ENCODE results near the gene AKT1.

Gene AKT1

DNA sequence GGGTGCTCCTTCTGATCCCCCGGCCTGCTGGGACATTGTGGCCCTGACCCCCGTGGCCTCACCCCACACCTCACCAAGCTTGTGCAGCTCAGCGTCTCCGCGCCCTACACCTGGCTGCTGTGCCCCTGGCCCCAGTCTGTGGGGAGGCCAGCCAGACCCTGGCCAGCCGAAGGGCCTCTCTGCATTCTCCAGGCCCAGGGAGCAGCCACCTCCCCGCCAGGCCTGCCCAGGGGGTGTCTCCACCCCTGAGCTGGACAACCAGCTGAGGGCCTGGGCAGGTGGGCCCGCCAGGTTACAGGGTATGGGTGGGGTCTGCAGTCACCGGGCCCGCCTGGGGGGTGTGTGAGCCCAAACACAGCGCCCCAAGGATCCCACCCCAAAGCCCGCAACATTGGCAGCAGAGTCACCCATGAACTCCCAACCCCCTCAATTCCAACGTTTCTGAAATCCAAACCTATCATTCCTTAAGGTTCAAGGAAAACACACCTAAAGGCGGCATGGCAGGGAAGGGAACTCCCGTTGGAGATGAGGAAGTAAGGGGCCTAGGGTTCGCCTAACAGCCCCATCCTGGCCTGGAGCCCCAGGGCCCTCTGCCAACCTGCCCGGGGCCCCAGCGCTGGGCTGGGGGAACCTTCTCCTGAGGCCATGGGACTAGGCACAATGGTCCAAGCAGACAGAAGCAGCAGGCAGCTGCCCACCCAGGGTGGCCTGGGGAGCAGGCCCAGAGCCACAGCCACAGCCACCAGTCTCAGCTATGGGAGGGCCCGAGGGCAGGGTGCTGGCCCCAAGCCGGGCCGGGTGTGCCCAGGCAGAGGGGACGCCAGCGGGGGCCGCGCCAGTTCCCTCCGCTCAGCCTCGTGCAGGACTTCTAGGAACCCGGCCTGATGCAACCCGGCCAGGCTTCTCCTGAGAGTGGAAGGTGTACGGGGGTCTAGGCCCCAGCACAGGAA, 8.5 kb downstream of the AKT1 start:
- TF ChIP-seq, protein P1, sequence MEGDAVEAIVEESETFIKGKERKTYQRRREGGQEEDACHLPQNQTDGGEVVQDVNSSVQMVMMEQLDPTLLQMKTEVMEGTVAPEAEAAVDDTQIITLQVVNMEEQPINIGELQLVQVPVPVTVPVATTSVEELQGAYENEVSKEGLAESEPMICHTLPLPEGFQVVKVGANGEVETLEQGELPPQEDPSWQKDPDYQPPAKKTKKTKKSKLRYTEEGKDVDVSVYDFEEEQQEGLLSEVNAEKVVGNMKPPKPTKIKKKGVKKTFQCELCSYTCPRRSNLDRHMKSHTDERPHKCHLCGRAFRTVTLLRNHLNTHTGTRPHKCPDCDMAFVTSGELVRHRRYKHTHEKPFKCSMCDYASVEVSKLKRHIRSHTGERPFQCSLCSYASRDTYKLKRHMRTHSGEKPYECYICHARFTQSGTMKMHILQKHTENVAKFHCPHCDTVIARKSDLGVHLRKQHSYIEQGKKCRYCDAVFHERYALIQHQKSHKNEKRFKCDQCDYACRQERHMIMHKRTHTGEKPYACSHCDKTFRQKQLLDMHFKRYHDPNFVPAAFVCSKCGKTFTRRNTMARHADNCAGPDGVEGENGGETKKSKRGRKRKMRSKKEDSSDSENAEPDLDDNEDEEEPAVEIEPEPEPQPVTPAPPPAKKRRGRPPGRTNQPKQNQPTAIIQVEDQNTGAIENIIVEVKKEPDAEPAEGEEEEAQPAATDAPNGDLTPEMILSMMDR (IDR thresholded peaks at IDR 0.05; ENCODE audit: control insufficient read depth, extremely low read depth, insufficient read depth) = no peak

DNA sequence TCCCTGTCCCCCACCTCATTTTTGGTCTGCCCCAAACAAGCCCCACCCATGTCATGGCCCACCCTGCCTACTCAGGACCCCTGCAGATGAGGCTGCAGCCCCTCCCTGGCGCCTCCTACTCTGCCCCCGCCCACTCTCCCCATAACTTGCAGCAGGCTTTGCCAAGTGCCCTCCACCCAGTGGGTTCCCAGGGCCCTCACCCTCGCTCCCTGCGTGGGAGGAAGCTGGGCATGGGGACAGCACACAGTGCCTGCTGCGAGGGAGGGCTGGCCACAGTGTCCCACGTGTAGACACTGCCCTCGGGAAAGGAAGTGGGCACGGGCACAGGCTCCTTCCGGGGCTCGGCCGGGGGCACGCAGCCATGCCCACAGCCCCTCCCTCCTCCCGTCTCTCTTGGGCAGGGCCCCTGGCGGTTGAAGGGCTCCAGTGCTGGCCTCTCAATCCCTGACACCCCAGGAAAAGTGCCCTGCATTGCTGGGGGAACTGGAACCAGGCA, 9.4 kb downstream of the AKT1 start:
- no peak for DNase-seq (ENCODE audit: low read depth)
- no peak overlapping the region for H3K4me3 ChIP-seq (ENCODE audit: low read depth, low read length)
- TF ChIP-seq, protein P1 (IDR thresholded peaks at IDR 0.05; ENCODE audit: control insufficient read depth, extremely low read depth, insufficient read depth) = no peak

More for the DNA sequence above, 8.5 kb downstream of the AKT1 start:
- DNase-seq (ENCODE audit: low read depth) = no peak
- no peak overlapping the region for H3K4me3 ChIP-seq (ENCODE audit: low read depth, low read length)

DNA sequence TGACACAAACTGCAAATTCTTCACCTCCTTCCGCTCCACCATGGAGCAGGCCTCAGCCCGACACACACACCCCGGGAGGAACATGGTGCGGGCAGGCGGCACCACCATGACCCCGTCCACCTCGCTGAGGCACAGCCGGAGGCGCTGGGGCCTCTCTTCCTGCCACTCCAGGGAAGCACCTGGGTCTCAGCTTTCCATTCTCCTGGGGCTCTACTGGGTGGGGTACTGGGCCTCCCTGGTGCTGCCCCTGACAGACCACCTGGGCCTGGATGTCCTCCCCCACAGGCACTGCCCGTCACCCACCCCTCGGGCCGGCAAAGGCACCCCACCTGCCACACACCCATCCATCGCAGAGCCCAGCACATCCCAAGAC, 9.9 kb downstream of the AKT1 start:
- TF ChIP-seq, protein P1 (IDR thresholded peaks at IDR 0.05; ENCODE audit: control insufficient read depth, extremely low read depth, insufficient read depth) = no peak
- H3K4me3 ChIP-seq (ENCODE audit: low read depth, low read length) = no peak overlapping the region
- no peak for DNase-seq (ENCODE audit: low read depth)

DNA sequence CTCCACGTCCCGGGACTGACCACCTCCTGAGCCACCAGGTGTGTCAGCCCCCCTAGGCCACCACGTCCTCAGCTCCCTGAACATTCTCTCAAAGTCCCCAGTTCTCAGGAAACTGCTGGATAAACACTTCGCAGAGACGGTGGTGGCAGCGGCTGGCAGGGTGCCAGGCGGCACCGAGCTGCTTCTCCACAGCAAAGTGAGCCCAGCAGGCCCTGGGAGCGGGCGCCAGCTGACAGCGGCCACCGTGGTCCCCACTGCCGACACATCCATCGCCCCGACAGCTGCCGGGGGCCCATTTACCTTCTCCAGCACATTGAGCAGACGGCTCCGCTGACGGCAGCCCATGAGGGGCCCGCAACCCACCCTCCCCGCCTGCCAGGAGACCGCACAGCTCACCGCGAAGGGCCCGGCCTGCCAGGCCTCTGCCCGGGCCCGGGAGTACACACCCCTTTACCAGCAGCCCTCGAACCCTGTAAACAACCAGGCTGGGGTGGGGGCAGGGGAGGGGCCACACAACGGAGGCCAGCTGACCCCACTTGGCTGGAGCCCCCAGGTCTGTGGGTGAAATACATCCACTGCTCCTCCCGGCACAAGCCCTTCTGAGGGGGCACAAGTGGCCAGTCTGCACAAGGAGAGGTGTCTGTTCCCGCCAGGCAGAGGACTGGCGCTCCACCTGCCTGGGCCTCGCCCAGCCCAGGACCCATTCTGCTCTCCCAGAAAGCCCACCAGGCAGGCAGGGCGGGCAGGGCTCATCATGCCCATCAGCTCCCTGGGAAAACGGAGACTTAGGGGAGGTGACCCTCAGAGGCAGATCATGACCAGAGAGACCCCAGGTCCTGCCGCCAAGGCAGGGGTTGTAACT, 10.5 kb downstream of the AKT1 start:
- no peak for DNase-seq (ENCODE audit: low read depth)
- no peak overlapping the region for H3K4me3 ChIP-seq (ENCODE audit: low read depth, low read length)
- TF ChIP-seq, protein P1 (IDR thresholded peaks at IDR 0.05; ENCODE audit: control insufficient read depth, extremely low read depth, insufficient read depth) = no peak

DNA sequence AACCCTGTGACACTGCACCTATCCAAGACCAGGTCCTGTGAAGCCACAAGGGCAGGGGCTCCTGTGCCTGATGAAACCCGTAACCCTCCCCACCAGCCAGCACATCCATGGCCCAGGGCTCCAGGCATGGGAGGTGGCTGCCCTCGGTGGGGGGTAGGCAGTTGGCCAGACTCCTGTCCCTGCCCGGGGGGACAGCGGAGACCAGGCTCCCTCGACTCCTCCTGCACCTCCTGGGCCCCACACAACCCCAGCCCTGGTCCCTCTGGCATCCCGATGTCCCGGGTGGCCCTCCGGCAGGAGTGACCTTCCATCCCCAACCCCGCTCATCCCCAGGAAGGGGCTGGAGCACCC, 11.4 kb downstream of the AKT1 start:
- TF ChIP-seq, protein P1 (IDR thresholded peaks at IDR 0.05; ENCODE audit: control insufficient read depth, extremely low read depth, insufficient read depth) = no peak
- DNase-seq (ENCODE audit: low read depth) = no peak
- H3K4me3 ChIP-seq (ENCODE audit: low read depth, low read length) = no peak overlapping the region

DNA sequence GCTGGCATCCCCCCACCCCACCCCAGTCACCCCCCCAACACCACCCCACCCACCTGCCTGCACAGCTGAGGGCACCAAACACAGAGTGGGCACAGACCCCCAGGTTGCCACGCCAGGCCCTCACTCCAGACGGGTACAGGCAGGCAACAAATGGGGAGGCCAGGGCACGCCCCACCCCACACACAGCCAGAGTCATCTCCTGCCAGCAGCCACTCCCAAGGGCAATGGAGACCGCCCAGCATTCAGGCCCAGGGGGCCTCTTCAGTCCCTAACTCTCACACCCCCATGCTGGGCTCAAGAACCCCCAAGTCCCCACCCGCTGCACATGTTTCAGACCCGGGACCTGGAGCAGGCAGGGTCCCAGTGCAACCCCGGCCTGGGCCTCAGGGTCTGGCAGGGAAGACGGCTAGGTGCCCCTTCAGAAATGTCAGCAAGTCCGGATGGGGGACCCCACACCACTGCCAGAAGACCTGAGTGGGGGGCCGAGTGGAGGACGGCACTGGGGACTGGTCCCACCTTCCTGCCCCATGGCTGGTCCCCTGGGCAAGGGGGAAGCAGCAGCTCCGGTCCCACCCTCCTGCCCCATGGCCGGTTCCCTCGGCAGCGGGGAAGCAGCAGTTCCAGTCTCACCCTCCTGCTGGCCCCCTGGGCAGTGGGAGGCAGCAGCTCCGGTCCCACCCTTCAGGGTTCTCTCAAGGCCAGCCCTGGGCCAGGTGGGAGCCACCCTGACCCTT, 11.9 kb downstream of the AKT1 start:
- DNase-seq (ENCODE audit: low read depth) = no peak
- no peak overlapping the region for H3K4me3 ChIP-seq (ENCODE audit: low read depth, low read length)

More for the DNA sequence above, 11.9 kb downstream of the AKT1 start:
- TF ChIP-seq, protein P1 (IDR thresholded peaks at IDR 0.05; ENCODE audit: control insufficient read depth, extremely low read depth, insufficient read depth) = no peak
